ENCODE data around the gene KCNE2. TPM values are rescaled to one million over a fixed set of nuclear protein-coding genes. Genes with fewer than 3 reads are reported as not detected.

KCNE2 gene
- total and polyA plus RNA-seq, 2 experiments from 2014 or later, result 2.9 to 5.0 TPM

DNA sequence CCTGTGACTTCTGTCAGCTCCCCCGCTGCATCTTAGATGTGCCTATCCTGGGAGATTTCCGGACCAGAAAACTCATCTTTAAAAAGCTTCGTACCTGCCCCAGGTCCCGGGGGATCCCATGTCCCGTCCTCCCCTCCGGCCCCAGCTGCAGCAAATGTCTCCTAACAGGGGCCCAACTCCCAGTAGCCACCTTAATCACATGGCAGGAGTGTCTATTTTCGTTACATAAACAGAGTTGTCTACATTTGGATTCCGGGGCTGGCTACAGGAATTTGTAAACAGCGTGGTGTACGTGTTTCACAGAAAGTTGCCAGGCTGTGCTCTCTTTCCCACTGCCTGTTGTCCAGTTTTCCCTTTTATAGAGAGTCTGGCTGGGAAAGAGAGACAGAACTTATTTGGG is 17.9 kb upstream of the KCNE2 start:
- Histone ChIP-seq H3K4me1 (ENCODE audit: insufficient read depth) (peaks cover 7% of the 10 kb centered on the region), H3K4me2 (no peak overlapping the region), H3K79me2 (no peaks in the 10 kb centered on the region), H4K20me1 (ENCODE audit: insufficient read depth, poor library complexity, severe bottlenecking) (no peaks in the 10 kb centered on the region), H3K9me3 (ENCODE audit: low read depth) (no peaks in the 10 kb centered on the region), H3K9me2 (replicated peaks; ENCODE audit: insufficient read depth) (no peaks in the 10 kb centered on the region), H3K36me3 (replicated peaks; ENCODE audit: insufficient read depth, low read depth) (no peaks in the 10 kb centered on the region), H3K4me3 (no peak overlapping the region), H3K27ac (peak overlapping the region; percentile 35), H2AFZ (no peak overlapping the region), H3K27me3 (no peaks in the 10 kb centered on the region)
- TF ChIP-seq, protein P1, sequence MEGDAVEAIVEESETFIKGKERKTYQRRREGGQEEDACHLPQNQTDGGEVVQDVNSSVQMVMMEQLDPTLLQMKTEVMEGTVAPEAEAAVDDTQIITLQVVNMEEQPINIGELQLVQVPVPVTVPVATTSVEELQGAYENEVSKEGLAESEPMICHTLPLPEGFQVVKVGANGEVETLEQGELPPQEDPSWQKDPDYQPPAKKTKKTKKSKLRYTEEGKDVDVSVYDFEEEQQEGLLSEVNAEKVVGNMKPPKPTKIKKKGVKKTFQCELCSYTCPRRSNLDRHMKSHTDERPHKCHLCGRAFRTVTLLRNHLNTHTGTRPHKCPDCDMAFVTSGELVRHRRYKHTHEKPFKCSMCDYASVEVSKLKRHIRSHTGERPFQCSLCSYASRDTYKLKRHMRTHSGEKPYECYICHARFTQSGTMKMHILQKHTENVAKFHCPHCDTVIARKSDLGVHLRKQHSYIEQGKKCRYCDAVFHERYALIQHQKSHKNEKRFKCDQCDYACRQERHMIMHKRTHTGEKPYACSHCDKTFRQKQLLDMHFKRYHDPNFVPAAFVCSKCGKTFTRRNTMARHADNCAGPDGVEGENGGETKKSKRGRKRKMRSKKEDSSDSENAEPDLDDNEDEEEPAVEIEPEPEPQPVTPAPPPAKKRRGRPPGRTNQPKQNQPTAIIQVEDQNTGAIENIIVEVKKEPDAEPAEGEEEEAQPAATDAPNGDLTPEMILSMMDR (IDR thresholded peaks at IDR 0.05; ENCODE audit: poor library complexity), result no peak
- TF ChIP-seq EZH2 (IDR thresholded peaks at IDR 0.05; ENCODE audit: borderline replicate concordance) (no peak), EZH2phosphoT487 (IDR thresholded peaks at IDR 0.05; ENCODE audit: low read depth, severe bottlenecking, unreplicated experiment) (no peak)
- WGBS (ENCODE audit: low lambda C conversion rate, missing lambda C conversion rate), result 61% methylated on average over 10 of the region's 10 CpGs
- no peak for DNase-seq (ENCODE audit: low spot score)

DNA sequence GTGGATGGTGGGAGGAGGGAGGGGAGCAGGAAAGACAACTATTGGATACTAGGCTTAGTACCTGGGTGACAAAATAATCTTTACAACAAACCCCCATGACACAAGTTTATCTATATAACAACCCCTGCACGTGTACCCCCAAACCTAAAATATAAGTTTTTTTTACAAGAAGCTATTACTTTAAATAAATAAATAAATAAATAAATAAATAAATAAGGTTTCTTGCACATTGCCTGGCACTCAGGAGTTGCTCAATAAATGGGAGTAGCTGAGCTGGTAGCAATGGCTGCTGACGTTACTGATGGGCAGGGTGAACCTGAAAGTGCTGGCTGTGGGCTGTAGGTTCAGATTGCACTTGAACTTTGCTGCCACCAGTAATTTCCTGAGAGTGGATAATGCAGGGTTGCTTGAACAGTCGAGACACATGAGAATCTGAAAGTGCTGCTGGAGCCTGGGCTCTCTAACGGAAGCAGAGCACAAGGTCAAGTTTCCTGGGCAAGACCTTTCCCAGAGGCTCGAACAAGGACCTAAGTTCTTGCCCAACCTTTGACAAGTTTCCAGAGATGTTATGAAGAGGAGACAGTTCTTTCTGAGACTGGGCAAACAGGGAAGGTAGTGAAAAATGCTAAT is 14.8 kb upstream of the KCNE2 start:
- Histone ChIP-seq H2AFZ (no peak overlapping the region), H3K27me3 (no peaks in the 10 kb centered on the region), H3K36me3 (replicated peaks; ENCODE audit: insufficient read depth, low read depth) (no peaks in the 10 kb centered on the region), H3K4me2 (no peak overlapping the region), H4K20me1 (ENCODE audit: insufficient read depth, poor library complexity, severe bottlenecking) (no peaks in the 10 kb centered on the region), H3K4me1 (ENCODE audit: insufficient read depth) (peaks cover 7% of the 10 kb centered on the region), H3K4me3 (no peak overlapping the region), H3K9me2 (replicated peaks; ENCODE audit: insufficient read depth) (no peaks in the 10 kb centered on the region), H3K9me3 (ENCODE audit: low read depth) (no peaks in the 10 kb centered on the region), H3K27ac (no peak overlapping the region), H3K79me2 (no peaks in the 10 kb centered on the region)
- TF ChIP-seq, protein P1 (IDR thresholded peaks at IDR 0.05; ENCODE audit: poor library complexity), result no peak
- TF ChIP-seq EZH2phosphoT487 (IDR thresholded peaks at IDR 0.05; ENCODE audit: low read depth, severe bottlenecking, unreplicated experiment), result no peak
- TF ChIP-seq EZH2 (IDR thresholded peaks at IDR 0.05; ENCODE audit: borderline replicate concordance), result no peak
- DNase-seq (ENCODE audit: low spot score), result no peak
- 88% methylated on average over 5 of the region's 5 CpGs for WGBS (ENCODE audit: low lambda C conversion rate, missing lambda C conversion rate)

DNA sequence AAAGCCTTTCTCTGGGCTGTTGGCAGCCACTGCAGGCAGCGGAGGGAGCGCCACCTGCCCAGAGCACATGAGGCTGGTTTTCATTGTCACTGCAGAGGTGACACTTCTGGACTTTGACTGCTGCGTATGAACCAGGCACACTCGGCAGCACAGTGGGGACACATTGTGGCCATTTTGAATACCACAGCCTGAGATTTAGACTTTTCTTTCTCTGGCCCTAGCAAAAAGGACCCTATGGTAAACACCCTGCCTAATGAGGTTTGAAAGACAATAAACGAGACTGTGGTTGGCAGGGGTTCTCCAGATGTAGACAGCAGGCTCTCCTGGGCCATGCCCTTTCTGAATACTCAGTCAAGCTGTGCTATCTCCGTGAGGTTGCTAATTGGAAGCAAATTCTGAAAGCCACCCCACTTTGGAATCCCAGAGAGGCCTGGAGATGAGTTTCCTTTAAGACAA is 12.0 kb upstream of the KCNE2 start:
- Histone ChIP-seq H4K20me1 (ENCODE audit: insufficient read depth, poor library complexity, severe bottlenecking) (no peaks in the 10 kb centered on the region), H3K4me3 (no peak overlapping the region), H3K4me1 (ENCODE audit: insufficient read depth) (no peaks in the 10 kb centered on the region), H3K9me3 (ENCODE audit: low read depth) (no peaks in the 10 kb centered on the region), H3K36me3 (replicated peaks; ENCODE audit: insufficient read depth, low read depth) (no peaks in the 10 kb centered on the region), H3K9me2 (replicated peaks; ENCODE audit: insufficient read depth) (no peaks in the 10 kb centered on the region), H3K79me2 (no peaks in the 10 kb centered on the region), H3K27ac (no peak overlapping the region), H2AFZ (no peak overlapping the region), H3K27me3 (no peaks in the 10 kb centered on the region), H3K4me2 (no peak overlapping the region)
- peak; percentile 78 for DNase-seq (ENCODE audit: low spot score)
- TF ChIP-seq, protein P1 (IDR thresholded peaks at IDR 0.05; ENCODE audit: poor library complexity), result peak; percentile 87
- TF ChIP-seq EZH2phosphoT487 (IDR thresholded peaks at IDR 0.05; ENCODE audit: low read depth, severe bottlenecking, unreplicated experiment) (no peak), EZH2 (IDR thresholded peaks at IDR 0.05; ENCODE audit: borderline replicate concordance) (no peak)
- WGBS (ENCODE audit: low lambda C conversion rate, missing lambda C conversion rate), result 26% methylated on average over 6 of the region's 6 CpGs
